Measurements from ENCODE around the gene PPFIA1.

The PPFIA1 gene

GRCh38 chr11:70416881-70417280 lies 146.4 kb downstream of the PPFIA1 start:
- DNase-seq (ENCODE audit: low read depth in 1 of 2, low spot score in 1 of 2), result no peak
- TF ChIP-seq SPI1 (IDR thresholded peaks at IDR 0.05; ENCODE audit: borderline replicate concordance, low read depth) (no peak), GABPA (IDR thresholded peaks at IDR 0.05; ENCODE audit: low read depth) (no peak), CTCF (IDR thresholded peaks at IDR 0.05; ENCODE audit: insufficient read depth, low read length) (no peak), POLR2AphosphoS5 (IDR thresholded peaks at IDR 0.05; ENCODE audit: low read depth) (no peak)
- TF ChIP-seq, protein P1, sequence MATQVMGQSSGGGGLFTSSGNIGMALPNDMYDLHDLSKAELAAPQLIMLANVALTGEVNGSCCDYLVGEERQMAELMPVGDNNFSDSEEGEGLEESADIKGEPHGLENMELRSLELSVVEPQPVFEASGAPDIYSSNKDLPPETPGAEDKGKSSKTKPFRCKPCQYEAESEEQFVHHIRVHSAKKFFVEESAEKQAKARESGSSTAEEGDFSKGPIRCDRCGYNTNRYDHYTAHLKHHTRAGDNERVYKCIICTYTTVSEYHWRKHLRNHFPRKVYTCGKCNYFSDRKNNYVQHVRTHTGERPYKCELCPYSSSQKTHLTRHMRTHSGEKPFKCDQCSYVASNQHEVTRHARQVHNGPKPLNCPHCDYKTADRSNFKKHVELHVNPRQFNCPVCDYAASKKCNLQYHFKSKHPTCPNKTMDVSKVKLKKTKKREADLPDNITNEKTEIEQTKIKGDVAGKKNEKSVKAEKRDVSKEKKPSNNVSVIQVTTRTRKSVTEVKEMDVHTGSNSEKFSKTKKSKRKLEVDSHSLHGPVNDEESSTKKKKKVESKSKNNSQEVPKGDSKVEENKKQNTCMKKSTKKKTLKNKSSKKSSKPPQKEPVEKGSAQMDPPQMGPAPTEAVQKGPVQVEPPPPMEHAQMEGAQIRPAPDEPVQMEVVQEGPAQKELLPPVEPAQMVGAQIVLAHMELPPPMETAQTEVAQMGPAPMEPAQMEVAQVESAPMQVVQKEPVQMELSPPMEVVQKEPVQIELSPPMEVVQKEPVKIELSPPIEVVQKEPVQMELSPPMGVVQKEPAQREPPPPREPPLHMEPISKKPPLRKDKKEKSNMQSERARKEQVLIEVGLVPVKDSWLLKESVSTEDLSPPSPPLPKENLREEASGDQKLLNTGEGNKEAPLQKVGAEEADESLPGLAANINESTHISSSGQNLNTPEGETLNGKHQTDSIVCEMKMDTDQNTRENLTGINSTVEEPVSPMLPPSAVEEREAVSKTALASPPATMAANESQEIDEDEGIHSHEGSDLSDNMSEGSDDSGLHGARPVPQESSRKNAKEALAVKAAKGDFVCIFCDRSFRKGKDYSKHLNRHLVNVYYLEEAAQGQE (IDR thresholded peaks at IDR 0.05; ENCODE audit: insufficient replicate concordance, low read depth), result no peak
- Histone ChIP-seq H3K27me3 (ENCODE audit: insufficient read depth, poor library complexity, severe bottlenecking) (peaks cover 23% of the 10 kb centered on the region), H3K27ac (replicated peaks) (no peak overlapping the region), H3K4me3 (replicated peaks; ENCODE audit: insufficient read depth, low read length) (no peak overlapping the region)

DNA sequence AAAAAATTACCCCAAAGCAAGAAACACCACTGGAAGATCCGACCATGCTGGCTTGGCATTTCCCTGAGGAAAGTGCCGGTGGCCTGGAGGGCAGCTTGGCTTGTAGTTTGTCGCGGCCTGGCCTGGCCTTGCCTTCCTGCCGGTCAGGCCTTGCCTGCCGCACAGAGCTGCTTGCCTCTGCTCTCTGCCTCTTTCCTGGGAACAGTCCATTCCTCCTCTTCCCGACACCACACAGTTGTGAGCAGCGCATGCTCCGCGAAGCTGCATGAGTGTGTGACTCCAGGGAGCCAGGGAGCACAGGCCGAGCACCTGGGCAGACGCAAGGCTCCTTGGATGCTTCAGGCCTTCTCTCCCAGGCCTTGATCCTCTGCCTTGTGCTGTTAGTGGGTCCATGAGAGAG lies 147.6 kb downstream of the PPFIA1 start:
- no peak overlapping the region for H3K27ac ChIP-seq (replicated peaks)
- no peak for DNase-seq (ENCODE audit: low read depth in 1 of 2, low spot score in 1 of 2)
- no peak overlapping the region for H3K4me3 ChIP-seq (replicated peaks; ENCODE audit: insufficient read depth, low read length)
- peaks cover 24% of the 10 kb centered on the region for H3K27me3 ChIP-seq (ENCODE audit: insufficient read depth, poor library complexity, severe bottlenecking)
- TF ChIP-seq, protein P1 (IDR thresholded peaks at IDR 0.05; ENCODE audit: insufficient replicate concordance, low read depth), result no peak
- TF ChIP-seq SPI1 (IDR thresholded peaks at IDR 0.05; ENCODE audit: borderline replicate concordance, low read depth) (no peak), CTCF (IDR thresholded peaks at IDR 0.05; ENCODE audit: insufficient read depth, low read length) (no peak), GABPA (IDR thresholded peaks at IDR 0.05; ENCODE audit: low read depth) (no peak), POLR2AphosphoS5 (IDR thresholded peaks at IDR 0.05; ENCODE audit: low read depth) (no peak)

- no peak for DNase-seq (ENCODE audit: low read depth in 1 of 2, low spot score in 1 of 2)
- TF ChIP-seq, protein P1 (IDR thresholded peaks at IDR 0.05; ENCODE audit: insufficient replicate concordance, low read depth), result no peak
- no peak for TF ChIP-seq GABPA (IDR thresholded peaks at IDR 0.05; ENCODE audit: low read depth)
- no peak for TF ChIP-seq POLR2AphosphoS5 (IDR thresholded peaks at IDR 0.05; ENCODE audit: low read depth)
- TF ChIP-seq CTCF (IDR thresholded peaks at IDR 0.05; ENCODE audit: insufficient read depth, low read length), result no peak
- TF ChIP-seq SPI1 (IDR thresholded peaks at IDR 0.05; ENCODE audit: borderline replicate concordance, low read depth), result no peak
- Histone ChIP-seq H3K4me3 (replicated peaks; ENCODE audit: insufficient read depth, low read length) (no peak overlapping the region), H3K27me3 (ENCODE audit: insufficient read depth, poor library complexity, severe bottlenecking) (peaks cover 24% of the 10 kb centered on the region), H3K27ac (replicated peaks) (no peak overlapping the region)
These were observed 149.0 kb downstream of the PPFIA1 start for GRCh38 chr11:70419307-70420007.

All from HL-60 (cell line).